HL-60/S4 (cell line): ENCODE results near the gene TMBIM4.
"Not testable (repeated sequence)": the region's sequence is repeated elsewhere in the genome, so short reads cannot be mapped to it uniquely, and the experiment has no call there.

Experiments used
- in situ Hi-C: fragments of 300-500 bp; cut with MboI; formaldehyde crosslinking; loops from 2 replicates; pipeline ENCODE4 v1.14.3; 2022; ENCODE audit warnings: low sequenced_read_pairs

Gene TMBIM4

DNA sequence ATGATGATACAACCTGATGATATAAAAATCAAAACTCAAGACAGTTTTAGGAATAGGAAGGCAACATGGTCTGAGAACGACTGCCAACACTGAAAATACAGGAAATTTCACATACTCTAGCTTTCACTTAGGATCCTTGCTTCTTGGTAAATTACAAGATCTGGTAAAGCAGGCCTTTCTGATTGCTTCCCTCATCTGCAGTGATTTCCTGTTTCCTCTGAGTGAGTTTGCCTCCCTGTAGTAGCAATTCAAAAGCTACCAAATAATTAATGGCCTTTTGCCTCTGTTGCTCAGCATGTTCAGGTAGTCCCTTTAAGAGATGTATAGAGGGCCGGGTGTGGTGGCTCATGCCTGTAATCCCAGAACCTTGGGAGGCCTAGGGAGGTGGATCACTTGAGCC, 17.2 kb upstream of the TMBIM4 start:
- in situ Hi-C loops = no loop called here

DNA sequence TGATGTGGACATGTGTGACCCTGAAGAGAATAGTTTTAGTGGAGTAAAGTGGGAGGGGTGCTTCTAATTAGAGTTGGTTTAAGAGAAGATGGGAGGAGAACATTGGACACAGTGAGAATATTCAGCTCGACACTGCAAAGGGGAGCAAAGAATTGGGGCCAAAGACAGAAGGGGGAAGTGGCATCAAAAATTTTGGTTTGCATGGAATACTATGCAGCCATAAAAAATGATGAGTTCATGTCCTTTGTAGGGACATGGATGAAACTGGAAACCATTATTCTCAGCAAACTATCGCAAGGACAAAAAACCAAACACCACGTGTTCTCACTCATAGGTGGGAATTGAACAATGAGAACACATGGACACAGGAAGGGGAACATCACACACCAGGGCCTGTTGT, 15.0 kb upstream of the TMBIM4 start:
- in situ Hi-C loops = not testable (repeated sequence)

DNA sequence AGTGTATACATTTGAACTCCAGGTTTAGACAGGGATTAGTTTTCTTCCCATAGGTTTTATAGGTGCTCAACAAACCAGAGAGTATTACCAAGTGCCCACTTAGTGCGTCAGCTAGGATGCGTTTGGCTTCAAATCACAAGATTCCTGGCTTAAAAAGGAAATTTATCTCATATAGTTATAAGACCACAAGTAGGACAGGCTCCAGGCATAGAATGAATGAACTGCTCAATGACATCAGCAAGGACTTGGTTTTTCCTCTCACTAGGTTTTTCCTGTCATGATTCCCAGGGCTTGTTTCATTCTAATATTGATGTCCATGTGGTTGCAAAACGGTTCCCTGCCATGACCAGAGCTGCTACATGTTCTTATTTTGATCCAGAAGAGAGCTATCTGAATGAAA, 13.2 kb upstream of the TMBIM4 start:
- in situ Hi-C loops = no loop called here

DNA sequence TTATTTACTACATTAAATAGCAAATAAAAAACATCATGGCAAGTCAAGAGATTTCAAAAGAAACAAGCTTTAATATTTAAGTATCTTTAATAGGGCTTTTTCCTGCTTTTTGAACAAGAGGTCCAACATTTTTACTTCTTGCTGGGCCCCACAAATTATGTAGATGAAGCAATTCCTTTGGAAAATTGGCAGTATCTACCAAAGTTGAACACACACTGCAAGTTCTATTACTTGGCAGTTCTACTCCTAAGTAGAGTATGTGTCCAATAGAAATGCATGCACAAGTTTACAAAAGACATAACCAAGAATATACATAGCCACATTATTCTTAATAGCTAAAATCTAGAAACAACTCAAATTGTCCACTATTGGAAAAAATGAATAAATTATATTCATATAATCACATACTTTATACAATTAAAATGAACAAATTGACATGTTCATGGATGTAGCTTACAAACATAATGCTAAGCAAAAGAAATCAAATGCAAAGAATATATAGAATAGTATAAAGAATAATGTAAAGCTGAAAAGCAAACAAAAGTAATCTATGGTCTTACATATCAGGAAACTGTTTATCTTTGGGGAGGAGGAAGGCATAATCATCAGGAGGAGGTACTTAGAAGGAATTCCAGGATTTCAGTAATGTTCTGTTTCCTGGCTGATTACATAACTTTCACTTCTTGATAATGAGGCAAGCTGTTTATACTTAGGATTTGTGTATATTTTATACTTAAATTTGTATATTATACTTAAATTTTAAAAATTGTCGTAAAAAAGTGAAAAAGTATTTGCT, 6.5 kb upstream of the TMBIM4 start:
- in situ Hi-C loops = no loop called here

DNA sequence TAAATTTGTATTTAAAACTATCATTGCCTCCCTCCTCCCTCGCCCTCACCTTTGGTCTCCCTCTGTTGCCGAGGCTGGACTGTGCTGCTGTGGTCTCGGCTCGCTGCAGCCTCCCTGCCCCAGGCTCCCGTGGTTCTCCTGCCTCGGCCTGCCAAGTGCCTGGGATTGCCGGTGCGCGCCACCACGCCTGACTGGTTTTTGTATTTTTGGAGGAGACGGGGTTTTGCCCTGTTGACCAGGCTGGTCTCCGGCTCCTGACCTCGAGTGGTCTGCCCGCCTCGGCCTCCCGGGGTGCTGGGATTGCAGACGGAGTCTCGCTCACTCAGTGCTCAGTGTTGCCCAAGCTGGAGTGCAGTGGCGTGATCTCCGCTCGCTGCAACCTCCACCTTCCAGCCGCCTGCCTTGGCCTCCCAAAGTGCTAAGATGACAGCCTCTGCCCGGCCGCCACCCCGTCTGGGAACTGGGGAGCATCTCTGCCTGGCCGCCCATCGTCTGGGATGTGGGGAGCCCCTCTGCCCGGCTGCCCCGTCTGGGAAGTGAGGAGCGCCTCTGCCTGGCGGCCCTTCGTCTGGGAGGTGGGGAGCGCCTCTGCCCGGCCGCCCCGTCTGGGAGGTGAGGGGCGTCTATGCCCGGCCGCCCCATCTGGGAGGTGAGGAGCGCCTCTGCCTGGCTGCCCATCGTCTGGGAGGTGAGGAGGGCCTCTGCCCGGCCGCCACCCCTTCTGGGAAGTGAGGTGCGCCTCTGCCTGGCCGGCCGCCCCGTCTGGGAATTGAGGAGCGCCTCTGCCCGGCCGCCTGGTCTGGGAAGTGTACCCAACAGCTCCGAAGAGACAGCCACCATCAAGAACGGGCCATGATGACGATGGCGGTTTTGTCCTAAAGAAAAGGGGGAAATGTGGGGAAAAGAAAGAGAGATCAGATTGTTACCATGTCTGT, 4.9 kb upstream of the TMBIM4 start:
- in situ Hi-C loops = not testable (repeated sequence)

DNA sequence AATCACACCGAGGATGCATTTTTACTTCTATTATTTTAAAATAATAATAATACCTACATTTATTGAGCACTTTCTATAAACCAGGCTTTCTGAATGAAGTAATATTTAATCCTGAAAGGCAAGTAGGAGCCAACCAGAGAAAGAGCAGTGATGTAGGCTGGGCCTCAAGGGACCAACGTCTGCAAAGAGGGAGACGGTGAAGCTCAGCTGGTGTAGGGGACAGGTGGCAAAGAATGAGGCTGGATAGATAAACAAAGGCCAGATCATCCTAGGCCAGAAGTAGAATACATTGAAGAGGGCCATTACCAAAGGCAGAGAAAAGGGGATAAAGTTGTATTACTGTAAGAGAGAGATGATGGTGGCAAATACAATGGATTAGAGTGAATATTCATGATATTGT, 810 bp upstream of the TMBIM4 start:
- in situ Hi-C loops = no loop called here

DNA sequence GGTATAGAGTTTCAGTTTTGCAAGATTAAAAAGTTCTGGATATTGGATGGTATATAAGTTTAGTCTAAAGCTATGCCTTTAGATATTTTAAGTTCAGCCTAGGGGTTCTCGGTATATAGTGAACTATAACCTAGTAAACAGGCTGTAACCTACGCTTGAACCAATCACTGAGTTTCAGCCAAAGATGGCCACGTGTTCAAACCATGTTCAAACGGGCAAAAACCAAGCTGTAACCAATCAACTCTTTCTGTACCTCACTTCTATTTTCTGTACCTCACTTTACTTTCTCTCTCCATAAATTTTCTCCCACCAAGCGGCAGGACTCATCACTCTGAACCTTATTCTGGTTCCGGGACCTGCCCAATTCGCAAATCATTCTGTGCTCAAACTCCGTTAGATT, 1.4 kb downstream of the TMBIM4 start:
- in situ Hi-C loops = no loop called here

DNA sequence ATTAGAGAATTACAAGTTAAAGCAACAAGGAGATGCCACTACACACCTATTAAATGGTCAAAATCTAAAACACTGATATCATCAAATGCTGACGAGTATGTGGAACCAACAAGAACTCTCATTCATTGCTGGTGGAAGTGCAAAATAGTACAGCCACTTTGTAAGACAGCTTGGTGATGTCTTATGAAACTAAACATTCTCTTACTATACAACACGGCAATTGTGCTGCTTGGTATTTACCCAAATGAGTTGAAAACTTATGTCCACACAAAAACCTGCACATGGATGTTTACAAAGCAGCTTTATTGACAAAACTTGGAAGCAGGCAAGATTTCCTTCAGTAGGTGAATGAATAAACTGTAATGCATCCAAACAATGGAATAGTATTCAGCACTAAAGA, 3.2 kb downstream of the TMBIM4 start:
- in situ Hi-C loops = no loop called here

DNA sequence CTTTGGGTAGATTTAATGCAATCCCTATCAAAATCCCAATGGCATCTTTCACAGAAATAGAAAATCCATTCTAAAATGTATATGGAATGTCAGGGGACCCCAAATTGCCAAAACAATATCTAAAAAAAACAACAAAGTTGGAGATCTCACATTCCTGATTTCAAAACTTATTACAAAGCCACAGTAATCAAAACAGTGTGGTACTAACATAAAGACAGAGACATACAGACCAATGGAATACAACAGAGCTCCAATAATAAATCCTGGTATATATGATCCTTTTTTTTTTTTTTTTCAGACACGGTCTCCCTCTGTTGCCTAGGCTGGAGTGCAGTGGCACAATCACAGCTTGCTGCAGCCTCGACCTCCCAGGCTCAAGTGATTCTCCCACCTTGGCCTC, 4.7 kb downstream of the TMBIM4 start:
- in situ Hi-C loops = no loop called here

DNA sequence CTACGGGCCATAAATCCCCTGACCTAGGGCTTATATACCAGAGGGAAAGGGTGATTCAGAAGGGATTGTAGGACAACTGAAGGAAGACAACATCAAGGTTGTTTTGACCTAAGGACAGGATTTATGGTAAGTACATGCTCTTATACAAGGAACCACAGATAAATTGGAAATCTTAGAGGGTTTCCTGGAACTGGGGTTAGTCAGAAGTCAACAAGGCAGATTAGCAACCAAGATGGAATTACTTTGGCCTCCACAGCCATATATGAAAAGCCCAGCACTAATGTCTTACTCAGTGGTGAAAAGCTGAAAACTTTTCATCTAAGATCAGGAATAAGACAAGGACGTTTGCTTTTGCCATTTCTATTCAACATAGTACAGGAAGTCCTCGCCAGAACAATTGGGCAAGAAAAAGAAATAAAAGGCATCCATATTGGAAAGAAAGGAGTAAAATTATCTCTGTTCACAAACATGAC, 5.4 kb downstream of the TMBIM4 start:
- in situ Hi-C loops = no loop called here

DNA sequence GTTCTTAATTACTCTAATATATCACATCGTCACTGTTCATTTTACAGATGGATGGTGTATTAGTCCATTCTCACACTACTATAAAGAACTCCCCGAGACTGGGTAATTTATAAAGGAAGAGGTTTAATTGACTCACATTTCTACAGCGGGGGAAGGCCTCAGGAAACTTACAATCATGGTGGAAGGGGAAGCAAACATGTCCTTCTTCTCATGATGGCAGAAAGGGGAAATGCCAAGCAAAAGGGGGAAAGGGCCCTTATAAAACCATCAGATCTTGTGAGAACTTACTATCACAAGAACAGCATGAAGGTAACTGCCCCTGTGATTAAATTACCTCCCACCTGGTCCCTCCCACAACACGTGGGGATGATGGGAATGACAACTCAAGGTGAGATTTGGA, 6.5 kb downstream of the TMBIM4 start:
- in situ Hi-C loops = no loop called here

DNA sequence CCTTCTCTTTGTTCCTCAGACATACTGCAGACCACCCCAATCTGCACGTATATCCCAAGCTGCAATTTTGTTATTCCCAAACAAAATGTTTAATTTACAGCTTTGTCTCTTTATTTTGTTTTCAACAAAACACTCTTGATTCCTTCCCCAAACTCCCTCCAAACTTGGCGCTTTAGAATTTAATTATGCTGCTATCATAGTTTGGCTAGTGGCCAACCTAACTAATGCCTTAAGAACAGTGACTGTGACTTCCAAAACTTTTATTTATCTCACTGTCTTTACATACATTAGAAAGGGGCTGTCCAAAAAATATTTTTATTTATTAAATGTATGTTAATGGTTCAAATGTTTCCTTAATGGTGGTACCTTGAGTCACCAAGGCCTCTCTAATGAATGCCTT, 7.1 kb downstream of the TMBIM4 start:
- in situ Hi-C loops = no loop called here

DNA sequence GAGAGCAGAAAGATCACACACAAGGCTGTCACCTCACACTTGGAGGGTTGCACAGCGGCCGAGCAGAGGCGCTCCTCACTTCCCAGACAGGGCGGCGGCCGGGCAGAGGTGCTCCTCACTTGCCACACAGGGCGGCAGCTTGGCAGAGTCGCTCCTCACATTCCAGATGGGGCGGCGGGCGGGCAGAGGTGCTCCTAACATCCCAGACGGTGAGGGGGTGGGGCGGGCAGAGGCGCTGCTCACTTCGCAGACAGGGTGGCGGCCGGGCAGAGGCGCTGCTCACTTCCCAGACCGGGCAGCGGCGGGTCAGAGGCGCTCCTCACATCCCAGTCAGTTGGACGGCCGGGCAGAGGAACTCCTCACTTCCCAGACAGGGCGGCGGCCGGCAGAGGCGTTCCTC, 9.1 kb downstream of the TMBIM4 start:
- in situ Hi-C loops = no loop called here

DNA sequence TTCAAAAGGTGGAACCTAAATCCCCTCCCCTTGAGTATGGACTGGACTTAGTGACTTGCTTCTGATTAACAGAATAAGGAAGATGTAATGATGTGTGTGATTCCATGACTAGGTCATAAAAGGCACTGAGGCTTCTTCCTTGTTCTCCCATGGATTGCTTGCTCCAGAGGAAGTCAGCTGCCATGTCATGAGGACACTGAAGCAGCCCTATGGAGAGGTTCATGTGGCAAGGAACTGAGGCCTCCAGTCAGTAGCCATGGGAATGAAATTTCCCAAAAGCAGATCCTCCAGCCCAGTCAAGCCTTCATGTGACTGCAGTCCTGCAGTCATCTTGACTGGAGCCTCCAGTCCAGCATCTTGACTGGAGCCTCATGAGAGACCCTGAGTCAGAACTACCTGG, 10.7 kb downstream of the TMBIM4 start:
- in situ Hi-C loops = no loop called here

DNA sequence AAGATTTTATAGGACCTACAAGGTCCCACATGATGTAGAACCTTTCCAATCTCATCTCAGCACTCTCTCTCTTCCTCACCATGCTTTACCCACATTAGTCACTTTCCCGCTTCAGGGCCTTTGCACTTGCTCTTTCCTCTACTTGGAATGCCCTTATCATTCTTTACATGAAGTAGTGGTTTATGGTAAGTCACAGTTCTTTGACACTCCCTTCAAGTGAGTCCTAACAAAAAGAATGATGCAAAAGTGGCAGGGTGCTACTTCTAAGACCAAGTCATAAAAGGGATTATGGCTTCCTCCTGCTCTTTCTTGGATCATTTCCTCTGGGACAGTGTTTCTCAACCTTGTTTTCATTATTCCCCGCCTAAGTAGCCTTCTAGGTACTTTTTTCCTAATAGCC, 13.1 kb downstream of the TMBIM4 start:
- in situ Hi-C loops = no loop called here

DNA sequence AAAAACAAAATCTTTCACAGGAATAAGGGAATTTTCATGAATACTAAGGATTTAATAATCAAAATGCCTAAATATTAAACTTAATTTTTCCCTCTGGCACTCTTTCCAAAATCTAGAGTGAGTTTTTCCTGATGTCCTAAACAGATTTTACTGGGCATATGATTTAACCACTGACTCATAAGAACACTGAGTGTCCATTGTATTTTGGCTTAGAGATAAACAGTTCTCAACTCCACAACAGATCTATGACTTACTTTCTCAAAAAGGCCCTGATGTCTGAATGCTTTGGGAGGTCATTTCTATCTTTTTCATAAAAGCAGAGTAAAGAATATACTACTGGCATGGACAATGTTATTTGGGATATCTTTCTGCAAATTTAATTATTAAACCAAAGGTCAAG, 15.0 kb downstream of the TMBIM4 start:
- in situ Hi-C loops = no loop called here

DNA sequence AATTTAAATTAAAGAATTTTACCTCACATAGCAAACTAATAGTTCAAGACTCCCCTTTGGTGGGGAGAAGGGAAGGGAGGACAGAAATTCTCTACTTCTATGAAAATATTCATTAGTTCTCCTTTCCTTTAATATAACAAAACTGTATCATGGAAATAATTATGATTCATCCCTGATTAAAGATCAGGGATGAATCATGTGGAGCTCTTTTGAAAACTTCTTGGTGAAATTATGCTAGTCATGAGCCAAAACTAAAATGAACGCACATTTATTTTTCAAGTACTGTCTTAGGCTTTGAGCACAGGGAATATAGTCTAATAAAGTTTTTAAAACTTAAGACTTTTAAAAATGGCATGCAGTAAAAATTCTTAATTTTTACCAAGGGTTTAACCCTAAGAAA, 17.1 kb downstream of the TMBIM4 start:
- in situ Hi-C loops = no loop called here

DNA sequence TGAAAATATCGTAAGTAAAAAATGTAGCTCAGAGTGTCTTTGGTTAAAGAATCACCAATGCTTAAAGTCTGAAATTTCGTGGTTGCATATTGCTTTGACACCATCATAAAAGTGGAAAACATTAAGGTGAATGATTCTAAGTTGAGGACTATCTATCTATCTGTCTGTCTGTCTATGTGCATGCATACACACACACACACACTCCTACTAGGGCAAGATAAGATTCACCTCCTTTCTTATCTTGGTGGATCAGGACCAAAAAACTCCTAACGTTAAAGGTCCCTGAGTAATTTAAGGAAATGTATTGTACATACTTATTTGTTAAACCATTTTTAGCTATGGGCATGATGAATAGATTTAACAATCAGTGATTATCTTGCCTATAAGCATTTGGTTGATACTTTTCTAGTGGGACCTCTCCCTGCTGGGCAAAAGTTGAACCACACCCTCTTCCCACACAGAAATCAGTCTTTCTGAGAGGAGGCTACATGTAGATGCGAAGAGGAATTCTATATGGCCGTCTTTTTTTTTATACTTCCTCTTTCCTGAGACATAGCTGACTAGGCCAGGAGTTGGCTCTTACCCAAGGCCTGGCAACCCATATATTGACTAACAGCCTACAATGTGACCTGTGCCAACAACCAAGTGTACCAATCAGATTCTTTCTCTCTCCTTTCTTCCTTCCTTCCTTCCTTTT, 19.9 kb downstream of the TMBIM4 start:
- in situ Hi-C loops = loop anchor here (10.0 kb wide), 1 partner anchor 255 kb away; no protein-coding TSS in a partner anchor

DNA sequence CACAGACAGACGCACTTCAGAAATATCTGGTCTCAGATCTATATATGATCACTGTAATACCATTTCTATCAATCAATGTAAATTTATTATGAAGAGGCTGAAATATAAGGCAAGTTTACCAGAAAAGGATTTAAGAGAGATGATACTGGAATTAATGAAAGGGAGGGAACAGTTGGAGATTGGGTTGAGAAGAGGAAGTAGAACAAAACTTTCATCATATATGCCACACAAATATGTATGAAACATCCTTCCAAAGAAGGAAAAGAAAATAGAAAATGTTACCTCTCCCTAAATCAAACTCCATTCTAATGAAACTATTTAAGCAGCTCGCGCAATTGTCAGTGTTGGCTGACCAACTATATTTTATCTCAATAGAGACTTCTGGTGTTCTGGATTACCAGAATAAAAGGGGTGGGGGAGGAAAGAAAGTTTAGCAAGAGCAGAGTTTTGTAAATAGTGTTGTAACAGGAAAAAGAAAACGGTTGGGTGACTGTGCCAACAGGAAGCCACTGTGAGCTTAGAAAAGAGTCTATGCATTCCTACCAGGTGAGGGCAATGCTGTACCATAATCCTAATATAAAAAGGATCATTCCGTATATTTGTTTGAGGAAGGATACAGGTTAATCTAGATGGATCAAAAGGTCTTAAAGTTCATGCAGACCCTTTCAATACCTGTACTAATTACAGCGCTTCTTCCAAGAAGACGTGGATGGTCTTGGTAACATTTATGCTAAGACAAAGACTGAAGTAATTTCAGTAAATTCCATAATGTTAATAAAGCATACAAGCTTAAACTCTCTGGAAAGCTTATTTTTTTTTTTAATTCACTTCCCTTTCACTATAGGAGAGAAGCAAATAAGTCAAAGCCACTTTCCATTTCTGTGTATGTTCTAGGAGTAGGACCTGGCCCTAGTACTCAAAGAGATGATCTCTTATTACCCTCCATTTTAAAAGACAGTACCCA, 24.7 kb downstream of the TMBIM4 start:
- in situ Hi-C loops = loop anchor here (10.0 kb wide), 1 partner anchor 260 kb away; no protein-coding TSS in a partner anchor

DNA sequence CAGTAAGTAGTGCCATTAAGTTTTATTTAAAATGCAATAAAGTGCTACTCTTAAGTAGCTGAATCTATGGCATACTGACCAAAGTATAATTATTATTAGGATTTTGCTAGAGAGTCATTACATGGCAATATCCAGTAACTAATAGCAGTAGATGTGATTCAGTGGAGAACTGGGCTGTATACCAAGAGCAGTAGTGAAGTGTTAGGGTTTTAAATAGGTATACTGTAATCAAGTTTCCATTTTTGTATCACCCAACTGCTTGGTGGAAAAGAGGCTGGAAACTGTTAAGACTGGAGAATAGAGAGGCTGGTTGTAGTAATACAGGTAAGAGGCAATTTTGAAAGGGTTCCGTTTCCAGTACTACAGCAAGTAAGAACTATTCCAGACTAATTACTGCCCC, 25.9 kb downstream of the TMBIM4 start:
- in situ Hi-C loops = loop anchor here (10.0 kb wide), 1 partner anchor 261 kb away; no protein-coding TSS in a partner anchor
